Psoas muscle (tissue), 8 donors: ENCODE results near the gene TMEM266. TPM values are rescaled to one million over a fixed set of nuclear protein-coding genes. Genes with fewer than 3 reads are reported as not detected.

ENCODE experiments used
- ATAC-seq, 4 donors: fragments of 200-7000 bp; cut with Tn5 transposase; one replicate each; pipeline ENCODE4 v1.9.1; 2020; ENCODE audit warnings: moderate library complexity in 3 of 4, mild to moderate bottlenecking in 2 of 4
- DNase-seq, 2 donors: peaks; one replicate each; pipeline ENCODE4 v3.0.0-alpha.2; 2020
- H3K27ac ChIP-seq: fragments of 200-600 bp; one replicate; pipeline ENCODE4 v1.8.0; 2022
- H3K27me3 ChIP-seq, 3 donors: fragments of 200-600 bp in 1 of 3; one replicate each; pipeline versions ENCODE4 v1.6.1 to v1.8.0; 2013 to 2022; ENCODE audit warnings: low read length in 2 of 3, mild to moderate bottlenecking in 2 of 3, moderate library complexity in 1 of 3; ENCODE audit not compliant: insufficient read depth in 3 of 3
- H3K36me3 ChIP-seq, 2 donors: fragments of 200-600 bp in 1 of 2; one replicate each; pipeline versions ENCODE4 v1.6.1 to v1.8.0; 2013 to 2022; ENCODE audit warnings: low read depth in 1 of 2, mild to moderate bottlenecking in 1 of 2, moderate library complexity in 1 of 2; ENCODE audit not compliant: insufficient read depth in 1 of 2
- H3K4me1 ChIP-seq: fragments of 200-600 bp; one replicate; pipeline ENCODE4 v1.8.0; 2022
- H3K4me3 ChIP-seq: fragments of 200-600 bp; one replicate; pipeline ENCODE4 v1.8.0; 2022; ENCODE audit warnings: mild to moderate bottlenecking
- H3K9me3 ChIP-seq: fragments of 200-600 bp; one replicate; pipeline ENCODE4 v1.8.0; 2022
- WGBS, 3 donors: extraction: QIAGEN DNeasy Blood & Tissue Kit; methylation state at CpG; one replicate each; pipeline versions ENCODE4 v1.1.6 to v1.1.7; 2013; 5-methylcytosine and 5-hydroxymethylcytosine counted together
- intact Hi-C, 2 donors: fragments of 100-400 bp; cut with DNase I; formaldehyde crosslinking; loops; one replicate each; pipeline versions ENCODE4 v1.11.0 to v1.14.2; 2022
- polyA plus RNA-seq, 3 donors: library from polyadenylated mRNA; stranded (reverse); fragments of 200-250 nt; gene quantifications; one replicate each; pipeline ENCODE4 v1.2.3, GENCODE V29; 2013
- total RNA-seq, 4 donors: library from RNA; stranded (reverse); fragmentation: NEBNext Ultra II Directional in 2 of 4; extraction: Animal tissue kit (Norgen Biotek cat#: 25700) in 2 of 4; gene quantifications; one replicate each; pipeline versions ENCODE4 v1.2.1 to v1.2.4, GENCODE V29; 2021 to 2023
- TF ChIP-seq, protein P1 (sequence below): fragments of 200-600 bp; IDR thresholded peaks from one replicate; pipeline ENCODE4 v1.8.0; 2022; ENCODE audit warnings: antibody characterized with exemption
- donor health status: healthy with polysubstance abuse.
- donor health status: DM: no; HTN: no; CAD: no; lungs with moderate emphysema.
- donor health status: Bipolar disorder and iron deficiency.
- donor health status: healthy.
- donor health status: DM: yes; HTN: yes; CAD: no.
- donor health status: DM: no; HTN: no; CAD: no.
- donor health status: DM: no; HTN: no; CAD: no.
- donor health status: DM: yes; HTN: yes; CAD: no.

The TMEM266 gene
- total and polyA plus RNA-seq, 7 donors: 0.87 to 12.1 (median 5.6) TPM

DNA sequence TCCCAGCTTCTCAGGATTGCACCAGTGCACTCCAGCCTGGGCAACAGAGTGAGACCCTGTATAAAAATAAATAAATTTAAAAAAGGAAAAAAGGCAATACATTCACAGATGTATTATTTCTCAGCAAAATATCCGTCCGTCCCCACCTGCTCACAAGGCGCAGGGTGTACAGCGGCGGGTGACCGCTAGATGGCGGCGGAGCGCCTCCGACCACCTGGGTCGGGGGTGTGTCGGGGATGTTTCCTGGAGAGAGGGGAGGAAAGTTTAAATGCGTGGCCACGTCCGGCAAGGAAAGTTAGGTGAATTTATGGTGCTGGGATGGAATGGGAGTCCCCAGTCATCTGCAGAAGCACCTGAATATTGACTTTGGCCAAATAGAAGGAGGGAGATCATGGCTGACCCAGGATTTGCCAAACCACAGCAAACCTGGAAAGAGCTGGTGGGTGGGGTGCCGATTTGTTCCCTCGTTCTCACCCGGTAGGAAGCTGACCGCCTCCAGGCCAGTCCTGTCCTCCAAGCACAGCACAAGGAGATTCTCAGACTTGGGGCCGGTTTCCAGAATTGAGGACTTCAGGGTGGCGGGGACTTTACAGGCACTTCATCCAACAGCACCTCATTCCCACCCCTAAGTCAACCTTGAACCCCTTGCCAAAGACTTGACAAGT lies 88.3 kb downstream of the TMEM266 start:
- Histone ChIP-seq H3K27ac (no peak overlapping the region), H3K36me3 (no peaks in the 10 kb centered on the region), H3K27me3 (no peaks in the 10 kb centered on the region), H3K4me1 (peaks cover 23% of the 10 kb centered on the region), H3K4me3 (peak overlapping the region; percentile 11), H3K9me3 (no peaks in the 10 kb centered on the region)
- ATAC-seq (peak; percentile 68 to 77 (median 70)), DNase-seq (peak; percentile 64 to 83)
- intact Hi-C loops: loop anchor here in 1 of 2 donors (10.0 kb wide), 1 partner anchor 333 kb away; no protein-coding TSS in a partner anchor
- TF ChIP-seq, protein P1, sequence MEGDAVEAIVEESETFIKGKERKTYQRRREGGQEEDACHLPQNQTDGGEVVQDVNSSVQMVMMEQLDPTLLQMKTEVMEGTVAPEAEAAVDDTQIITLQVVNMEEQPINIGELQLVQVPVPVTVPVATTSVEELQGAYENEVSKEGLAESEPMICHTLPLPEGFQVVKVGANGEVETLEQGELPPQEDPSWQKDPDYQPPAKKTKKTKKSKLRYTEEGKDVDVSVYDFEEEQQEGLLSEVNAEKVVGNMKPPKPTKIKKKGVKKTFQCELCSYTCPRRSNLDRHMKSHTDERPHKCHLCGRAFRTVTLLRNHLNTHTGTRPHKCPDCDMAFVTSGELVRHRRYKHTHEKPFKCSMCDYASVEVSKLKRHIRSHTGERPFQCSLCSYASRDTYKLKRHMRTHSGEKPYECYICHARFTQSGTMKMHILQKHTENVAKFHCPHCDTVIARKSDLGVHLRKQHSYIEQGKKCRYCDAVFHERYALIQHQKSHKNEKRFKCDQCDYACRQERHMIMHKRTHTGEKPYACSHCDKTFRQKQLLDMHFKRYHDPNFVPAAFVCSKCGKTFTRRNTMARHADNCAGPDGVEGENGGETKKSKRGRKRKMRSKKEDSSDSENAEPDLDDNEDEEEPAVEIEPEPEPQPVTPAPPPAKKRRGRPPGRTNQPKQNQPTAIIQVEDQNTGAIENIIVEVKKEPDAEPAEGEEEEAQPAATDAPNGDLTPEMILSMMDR: peak; percentile 97
- WGBS, 3 donors: 13 to 18% (median 16%) methylated on average over 21 of the region's 21 CpGs

- Histone ChIP-seq H3K4me3 (no peak overlapping the region), H3K36me3 (no peaks in the 10 kb centered on the region), H3K27me3 (no peaks in the 10 kb centered on the region), H3K9me3 (no peaks in the 10 kb centered on the region), H3K27ac (no peak overlapping the region), H3K4me1 (peaks cover 33% of the 10 kb centered on the region)
- ATAC-seq (peak in 3 of 4 donors; percentile 32 to 41 (median 33)), DNase-seq (no peak)
- intact Hi-C loops: loop anchor here in 1 of 2 donors (10.0 kb wide), 1 partner anchor 335 kb away; no protein-coding TSS in a partner anchor
- TF ChIP-seq, protein P1: no peak
- 46 to 69% (median 51%) methylated on average over 4 of the region's 4 CpGs for WGBS, 3 donors
Observed at GRCh38 chr15:76149291-76149915, 89.6 kb downstream of the TMEM266 start.

- Histone ChIP-seq H3K27me3 (no peaks in the 10 kb centered on the region), H3K4me3 (no peak overlapping the region), H3K9me3 (no peaks in the 10 kb centered on the region), H3K27ac (peak overlapping the region; percentile 37), H3K36me3 (no peaks in the 10 kb centered on the region), H3K4me1 (peaks cover 33% of the 10 kb centered on the region)
- peak; percentile 49 to 70 for DNase-seq
- 21 to 28% (median 24%) methylated on average over 7 of the region's 7 CpGs for WGBS, 3 donors
- intact Hi-C loops: no loop called here
- TF ChIP-seq, protein P1: no peak
- ATAC-seq: peak; percentile 7 to 39 (median 28)
Observed at GRCh38 chr15:76150513-76150912, 90.7 kb downstream of the TMEM266 start.

GRCh38 chr15:76150971-76151598 lies 91.3 kb downstream of the TMEM266 start:
- peaks cover 33% of the 10 kb centered on the region for H3K4me1 ChIP-seq
- no peaks in the 10 kb centered on the region for H3K9me3 ChIP-seq
- no peaks in the 10 kb centered on the region for H3K27me3 ChIP-seq
- peak; percentile 75 to 89 for DNase-seq
- intact Hi-C loops: no loop called here
- no peaks in the 10 kb centered on the region for H3K36me3 ChIP-seq
- peak; percentile 77 to 84 (median 82) for ATAC-seq
- no peak overlapping the region for H3K4me3 ChIP-seq
- H3K27ac ChIP-seq: peak overlapping the region; percentile 37
- WGBS, 3 donors: 13 to 20% (median 15%) methylated on average over 9 of the region's 9 CpGs
- TF ChIP-seq, protein P1: peak; percentile 79
